Measurements from ENCODE around the gene U2AF2. TPM values are rescaled to one million over a fixed set of nuclear protein-coding genes. Genes with fewer than 3 reads are reported as not detected.

The U2AF2 gene
- total and polyA plus RNA-seq, 2 of the 4 experiments (the other 2 are of a cell fraction), result 120 to 260 TPM

DNA sequence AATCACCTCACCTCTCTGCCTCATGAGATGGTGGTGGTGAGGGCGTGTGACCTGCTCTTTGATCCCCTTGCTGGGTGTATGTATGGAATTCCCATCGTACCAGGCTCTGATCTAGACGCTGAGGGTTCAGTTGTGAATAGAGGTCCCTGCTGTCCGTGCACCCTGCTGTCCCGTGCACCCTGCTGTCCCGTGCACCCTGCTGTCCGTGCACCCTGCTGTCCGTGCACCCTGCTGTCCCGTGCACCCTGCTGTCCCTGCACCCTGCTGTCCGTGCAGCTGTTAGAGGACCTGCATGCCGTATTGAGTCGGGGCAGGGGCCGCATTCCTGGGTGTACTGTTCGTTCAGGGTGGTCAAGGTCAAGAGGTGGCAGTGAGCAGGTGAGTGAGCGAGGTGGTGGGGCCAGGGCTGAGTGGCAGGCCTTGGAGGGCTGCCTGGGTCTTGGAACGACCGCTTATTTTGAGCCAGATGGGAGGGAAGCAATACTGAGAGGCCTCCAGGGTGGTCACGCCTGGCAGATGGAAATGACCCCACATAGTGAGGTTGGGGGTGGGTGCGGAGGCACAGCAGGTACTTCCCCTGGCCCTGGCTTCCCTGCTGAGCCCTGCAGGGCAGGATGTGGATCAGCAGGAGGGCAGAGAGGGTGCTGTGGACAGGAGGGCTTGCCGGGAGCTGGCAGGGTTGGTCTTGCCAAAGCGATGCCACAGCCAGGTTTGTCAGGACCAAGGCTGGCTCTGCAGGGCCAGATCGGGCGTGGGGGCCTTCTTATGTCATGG, 15.6 kb downstream of the U2AF2 start (continued):
- no peak for TF ChIP-seq POLR2A (IDR thresholded peaks at IDR 0.05; ENCODE audit: low read depth, low read length)

DNA sequence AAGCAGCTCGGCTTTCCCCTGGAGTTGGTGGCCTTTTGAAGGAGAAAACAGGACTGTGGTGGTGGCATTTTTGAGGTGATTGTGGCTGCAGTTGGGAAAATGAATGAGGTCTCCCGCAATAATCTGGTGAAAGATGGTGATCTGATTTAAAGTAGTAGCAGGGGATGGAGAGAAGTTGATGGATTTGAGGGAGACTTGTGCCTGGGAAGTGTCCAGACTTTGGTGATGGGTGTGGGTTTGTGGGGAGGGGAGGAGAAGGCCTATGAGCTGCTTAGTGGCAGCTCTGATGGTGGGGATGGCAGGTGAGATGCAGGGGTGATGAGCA, 16.2 kb downstream of the U2AF2 start:
- POLR2A ChIA-PET (ENCODE audit: unreplicated experiment), result no interaction called here
- Histone ChIP-seq H3K9me3 (ENCODE audit: control insufficient read depth, insufficient read depth, low read length) (no peaks in the 10 kb centered on the region), H3K4me1 (ENCODE audit: control insufficient read depth, insufficient read depth, low read length) (0 out of 2 replicates have a peak, but pooled peaks cover 2% of the 10 kb centered on the region), H2BK5ac (ENCODE audit: low read depth, low read length, poor library complexity, severe bottlenecking) (no peak overlapping the region), H3K9me1 (ENCODE audit: insufficient read depth, low read length) (no peaks in the 10 kb centered on the region), H2AFZ (replicated peaks; ENCODE audit: low read length, poor library complexity) (no peak overlapping the region), H3K9ac (ENCODE audit: low read depth, low read length) (no peak overlapping the region), H4K91ac (ENCODE audit: insufficient read depth, low read depth, low read length) (no peak overlapping the region), H2BK15ac (ENCODE audit: low read depth, low read length) (no peak overlapping the region), H3K23ac (ENCODE audit: low read depth, low read length) (no peak overlapping the region), H3K27ac (ENCODE audit: insufficient read depth, low read length) (no peak overlapping the region), H3K27me3 (ENCODE audit: control insufficient read depth, insufficient read depth, low read length) (no peaks in the 10 kb centered on the region), H3K4ac (ENCODE audit: low read depth, low read length) (no peak overlapping the region), H3K14ac (replicated peaks; ENCODE audit: low read depth, low read length) (no peak overlapping the region), H4K5ac (ENCODE audit: low read depth, low read length) (no peak overlapping the region), H4K20me1 (ENCODE audit: insufficient read depth, low read length) (peaks cover 71% of the 10 kb centered on the region), H2BK20ac (ENCODE audit: low read depth, low read length) (no peak overlapping the region), H2BK120ac (ENCODE audit: low read depth, low read length) (no peak overlapping the region), H3K56ac (ENCODE audit: extremely low read depth, insufficient read depth, low read length) (no peak overlapping the region), H3K4me2 (ENCODE audit: low read depth, low read length) (no peak overlapping the region), H3K79me1 (ENCODE audit: low read depth in 1 of 2, low read length in 2 of 2) (peaks cover 22 to 57% of the 10 kb centered on the region in 2 experiments), H2AK9ac (replicated peaks; ENCODE audit: low read depth, low read length, poor library complexity) (no peak overlapping the region), H3K4me3 (ENCODE audit: insufficient read depth, low read depth, low read length) (no peak overlapping the region), H4K8ac (ENCODE audit: low read depth in 2 of 2, low read length in 2 of 2) (no peak overlapping the region), H2AK5ac (ENCODE audit: low read depth, low read length) (no peak overlapping the region), H3K18ac (ENCODE audit: low read depth, low read length) (no peak overlapping the region), H3K36me3 (ENCODE audit: control insufficient read depth, insufficient read depth, low read length) (peaks cover 50% of the 10 kb centered on the region)
- no TSS peak for BruUV-seq (replicated peaks)
- CTCF ChIA-PET, result interaction anchor here (1.1 kb wide), 2 partner anchors 14 to 17 kb away, joined by 3 to 5 read pairs; no protein-coding TSS in a partner anchor
- 74% methylated on average over 2 of the region's 2 CpGs; no CpG with 5 or more reads in 1 of the 2 experiments for WGBS, 2 experiments (ENCODE audit: extremely low coverage in 2 of 2, insufficient read length in 1 of 2)
- intact Hi-C loops (cut with micrococcal nuclease) (no loop called here), dilution Hi-C loops (cut with HindIII; ENCODE audit: low sequenced_read_pairs, unreplicated experiment) (no loop called here), in situ Hi-C loops (cut with MboI; ENCODE audit: low sequenced_read_pairs) (loop anchor here (25.0 kb wide), 2 partner anchors 1209 to 1534 kb away; partner anchors contain the start of genes CDC42EP5, CNOT3 and LENG9)
- DNase-seq, result no peak
- ATAC-seq (ENCODE audit: low read depth), result no peak
- TF ChIP-seq, protein P1, sequence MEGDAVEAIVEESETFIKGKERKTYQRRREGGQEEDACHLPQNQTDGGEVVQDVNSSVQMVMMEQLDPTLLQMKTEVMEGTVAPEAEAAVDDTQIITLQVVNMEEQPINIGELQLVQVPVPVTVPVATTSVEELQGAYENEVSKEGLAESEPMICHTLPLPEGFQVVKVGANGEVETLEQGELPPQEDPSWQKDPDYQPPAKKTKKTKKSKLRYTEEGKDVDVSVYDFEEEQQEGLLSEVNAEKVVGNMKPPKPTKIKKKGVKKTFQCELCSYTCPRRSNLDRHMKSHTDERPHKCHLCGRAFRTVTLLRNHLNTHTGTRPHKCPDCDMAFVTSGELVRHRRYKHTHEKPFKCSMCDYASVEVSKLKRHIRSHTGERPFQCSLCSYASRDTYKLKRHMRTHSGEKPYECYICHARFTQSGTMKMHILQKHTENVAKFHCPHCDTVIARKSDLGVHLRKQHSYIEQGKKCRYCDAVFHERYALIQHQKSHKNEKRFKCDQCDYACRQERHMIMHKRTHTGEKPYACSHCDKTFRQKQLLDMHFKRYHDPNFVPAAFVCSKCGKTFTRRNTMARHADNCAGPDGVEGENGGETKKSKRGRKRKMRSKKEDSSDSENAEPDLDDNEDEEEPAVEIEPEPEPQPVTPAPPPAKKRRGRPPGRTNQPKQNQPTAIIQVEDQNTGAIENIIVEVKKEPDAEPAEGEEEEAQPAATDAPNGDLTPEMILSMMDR (conservative IDR thresholded peaks at IDR 0.05; ENCODE audit: low read depth, low read length), result no peak
- TF ChIP-seq POLR2A (IDR thresholded peaks at IDR 0.05; ENCODE audit: low read depth, low read length) (no peak), MAFK (IDR thresholded peaks at IDR 0.05; ENCODE audit: low read depth, low read length) (no peak), CEBPB (IDR thresholded peaks at IDR 0.05; ENCODE audit: low read depth, low read length) (no peak), MAZ (IDR thresholded peaks at IDR 0.05; ENCODE audit: borderline replicate concordance, low read depth, low read length) (no peak), FOS (IDR thresholded peaks at IDR 0.05; ENCODE audit: low read depth, low read length) (no peak), MXI1 (IDR thresholded peaks at IDR 0.05; ENCODE audit: borderline replicate concordance, low read depth, low read length) (no peak), SMC3 (IDR thresholded peaks at IDR 0.05; ENCODE audit: low read depth, low read length) (no peak), RFX5 (IDR thresholded peaks at IDR 0.05; ENCODE audit: low read depth, low read length) (no peak), RCOR1 (IDR thresholded peaks at IDR 0.05; ENCODE audit: insufficient replicate concordance, low read length) (no peak), BHLHE40 (IDR thresholded peaks at IDR 0.05; ENCODE audit: low read depth, low read length) (no peak), RAD21 (IDR thresholded peaks at IDR 0.05; ENCODE audit: low read length) (no peak), CHD1 (IDR thresholded peaks at IDR 0.05; ENCODE audit: low read depth, low read length) (no peak), NFE2L2 (IDR thresholded peaks at IDR 0.05; ENCODE audit: low read depth, low read length) (no peak)
- TF ChIP-seq, protein P2, sequence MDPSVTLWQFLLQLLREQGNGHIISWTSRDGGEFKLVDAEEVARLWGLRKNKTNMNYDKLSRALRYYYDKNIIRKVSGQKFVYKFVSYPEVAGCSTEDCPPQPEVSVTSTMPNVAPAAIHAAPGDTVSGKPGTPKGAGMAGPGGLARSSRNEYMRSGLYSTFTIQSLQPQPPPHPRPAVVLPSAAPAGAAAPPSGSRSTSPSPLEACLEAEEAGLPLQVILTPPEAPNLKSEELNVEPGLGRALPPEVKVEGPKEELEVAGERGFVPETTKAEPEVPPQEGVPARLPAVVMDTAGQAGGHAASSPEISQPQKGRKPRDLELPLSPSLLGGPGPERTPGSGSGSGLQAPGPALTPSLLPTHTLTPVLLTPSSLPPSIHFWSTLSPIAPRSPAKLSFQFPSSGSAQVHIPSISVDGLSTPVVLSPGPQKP (IDR thresholded peaks at IDR 0.05; ENCODE audit: borderline replicate concordance, low read depth, low read length), result no peak
